Activated CD4-positive, alpha-beta T cell treated with anti-CD3 and anti-CD28 coated beads, Interleukin-2, amount 50 U/mL, for 4 hours (primary cell): ENCODE data around the gene BCR.

Source experiments
- DNase-seq, 2 experiments: peaks; one replicate each; pipeline ENCODE4 v3.0.0-alpha.2; 2020

BCR gene

GRCh38 chr22:23280356-23281052 lies 100.2 kb downstream of the BCR start:
- DNase-seq = no peak

GRCh38 chr22:23281053-23281405 lies 100.7 kb downstream of the BCR start:
- DNase-seq = no peak

- peak; percentile 79 to 80 for DNase-seq
These were observed 101.2 kb downstream of the BCR start for GRCh38 chr22:23281406-23282088.

- no peak for DNase-seq
These were observed 101.8 kb downstream of the BCR start for GRCh38 chr22:23282089-23282501.

- DNase-seq = no peak
These were observed 102.2 kb downstream of the BCR start for GRCh38 chr22:23282516-23282915.

- DNase-seq = no peak
These were observed 102.7 kb downstream of the BCR start for GRCh38 chr22:23282986-23283385.

GRCh38 chr22:23283591-23284503 lies 103.5 kb downstream of the BCR start:
- no peak for DNase-seq

- no peak for DNase-seq
These were observed 104.3 kb downstream of the BCR start for GRCh38 chr22:23284504-23285033.

GRCh38 chr22:23285236-23285635 lies 104.9 kb downstream of the BCR start:
- DNase-seq = no peak

GRCh38 chr22:23285734-23286133 lies 105.4 kb downstream of the BCR start:
- DNase-seq = no peak

GRCh38 chr22:23286296-23286695 lies 106.0 kb downstream of the BCR start:
- DNase-seq = no peak

- DNase-seq = no peak
These were observed 107.1 kb downstream of the BCR start for GRCh38 chr22:23287136-23288095.

- DNase-seq = no peak
These were observed 108.2 kb downstream of the BCR start for GRCh38 chr22:23288301-23289129.

- DNase-seq = no peak
These were observed 108.8 kb downstream of the BCR start for GRCh38 chr22:23289130-23289503.

- DNase-seq = peak; percentile 43 to 53
These were observed 109.8 kb downstream of the BCR start for GRCh38 chr22:23289851-23290724.

GRCh38 chr22:23291806-23292452 lies 111.6 kb downstream of the BCR start:
- DNase-seq = no peak

GRCh38 chr22:23292453-23293350 lies 112.4 kb downstream of the BCR start:
- no peak for DNase-seq

GRCh38 chr22:23293720-23294119 lies 113.4 kb downstream of the BCR start:
- no peak for DNase-seq

- no peak for DNase-seq
These were observed 113.9 kb downstream of the BCR start for GRCh38 chr22:23294221-23294620.
